HG03103 (cell line): ENCODE measurements around the gene BCORL1.

Source experiments
- ATAC-seq: cut with Tn5 transposase; IDR thresholded peaks from one replicate; pipeline ENCODE4 v1.9.1; 2021; ENCODE audit warnings: low read depth; ENCODE audit not compliant: unreplicated experiment

The BCORL1 gene

DNA sequence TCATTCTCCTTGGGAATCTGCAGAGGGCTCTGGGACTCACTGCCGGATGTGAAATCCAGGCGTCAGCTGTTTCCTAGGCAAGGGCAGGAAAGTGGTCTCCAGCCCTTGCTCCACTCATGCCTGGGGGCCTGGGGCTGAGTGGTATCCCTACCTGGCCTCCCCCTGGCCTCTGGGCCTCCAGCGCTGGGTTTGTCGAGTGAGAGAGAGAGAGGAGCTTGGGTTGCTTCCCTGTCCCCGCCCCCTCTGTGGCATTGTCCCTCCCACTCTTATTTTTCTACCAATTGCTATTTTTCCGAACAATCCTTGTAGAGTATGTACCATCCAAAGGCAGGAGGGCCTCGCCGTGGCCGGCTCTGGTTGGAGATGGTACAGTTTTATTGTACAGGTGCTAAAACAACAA lies 74.8 kb downstream of the BCORL1 start:
- no peak for ATAC-seq

DNA sequence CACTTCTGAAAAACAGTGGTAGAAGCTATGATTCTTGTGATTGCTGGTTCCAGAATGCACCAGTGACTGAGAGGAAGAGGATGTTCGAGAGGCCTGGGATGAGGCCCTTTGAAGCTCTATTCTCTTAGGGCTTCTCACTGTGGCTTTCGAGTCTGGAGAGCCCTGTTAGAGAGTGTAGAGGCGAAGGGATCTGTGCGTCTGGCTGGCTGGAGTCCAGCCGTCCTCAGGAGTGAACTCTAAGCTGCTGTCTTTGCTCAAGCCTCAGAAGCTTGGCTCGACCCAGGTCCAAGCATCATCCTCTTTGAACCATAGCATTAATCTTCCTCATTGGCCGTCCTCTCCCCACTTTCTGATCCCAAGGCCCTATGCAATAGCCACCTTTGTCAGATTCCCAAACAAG lies 76.2 kb downstream of the BCORL1 start:
- ATAC-seq: no peak

DNA sequence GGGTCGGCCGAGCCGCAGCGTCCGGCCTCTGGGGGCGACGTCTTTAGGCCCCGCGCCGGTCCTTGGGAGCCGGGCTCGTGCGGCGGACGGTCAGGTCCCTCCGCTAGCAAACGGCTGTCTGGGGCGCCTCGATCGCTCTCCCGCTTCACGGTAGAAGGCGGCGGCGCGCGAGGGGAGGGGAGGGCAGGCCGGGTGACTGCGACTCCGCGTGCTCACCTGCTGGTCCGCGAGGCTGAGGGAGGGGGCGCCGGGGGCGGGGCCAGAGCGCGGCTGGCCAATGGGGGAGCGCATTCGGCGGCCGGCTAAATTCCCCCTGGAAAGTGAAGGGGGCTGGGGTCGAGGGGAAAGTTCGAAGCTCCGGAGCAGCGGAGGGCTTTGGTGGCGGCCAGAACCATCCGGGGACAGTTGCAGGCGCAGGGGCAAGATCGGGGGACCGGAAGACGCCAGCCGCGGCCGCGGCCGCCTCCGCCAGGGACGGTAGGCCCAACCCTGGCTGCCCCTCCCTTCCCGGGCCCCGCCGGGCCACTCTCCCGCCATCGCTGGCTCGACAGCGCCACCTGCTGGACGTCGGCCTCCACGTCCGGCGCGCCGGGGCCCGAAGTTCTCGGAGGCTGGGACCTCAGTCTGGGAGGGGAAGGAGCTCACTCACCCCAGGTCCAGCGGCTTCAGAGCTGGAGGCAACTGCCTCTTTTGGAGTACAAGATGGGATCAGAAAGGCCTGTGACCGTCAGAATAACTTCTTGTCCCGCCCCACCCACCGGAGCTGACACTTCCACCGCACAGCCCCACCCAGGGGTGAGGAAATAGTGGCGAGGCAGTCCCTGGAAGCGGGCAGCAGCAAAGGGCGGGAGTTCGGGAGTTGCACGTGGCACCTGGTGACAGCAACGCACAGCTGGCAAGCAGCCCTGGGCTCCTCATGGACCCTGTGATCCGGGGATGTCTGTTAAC lies 78.0 kb downstream of the BCORL1 start:
- ATAC-seq: peak; percentile 82

DNA sequence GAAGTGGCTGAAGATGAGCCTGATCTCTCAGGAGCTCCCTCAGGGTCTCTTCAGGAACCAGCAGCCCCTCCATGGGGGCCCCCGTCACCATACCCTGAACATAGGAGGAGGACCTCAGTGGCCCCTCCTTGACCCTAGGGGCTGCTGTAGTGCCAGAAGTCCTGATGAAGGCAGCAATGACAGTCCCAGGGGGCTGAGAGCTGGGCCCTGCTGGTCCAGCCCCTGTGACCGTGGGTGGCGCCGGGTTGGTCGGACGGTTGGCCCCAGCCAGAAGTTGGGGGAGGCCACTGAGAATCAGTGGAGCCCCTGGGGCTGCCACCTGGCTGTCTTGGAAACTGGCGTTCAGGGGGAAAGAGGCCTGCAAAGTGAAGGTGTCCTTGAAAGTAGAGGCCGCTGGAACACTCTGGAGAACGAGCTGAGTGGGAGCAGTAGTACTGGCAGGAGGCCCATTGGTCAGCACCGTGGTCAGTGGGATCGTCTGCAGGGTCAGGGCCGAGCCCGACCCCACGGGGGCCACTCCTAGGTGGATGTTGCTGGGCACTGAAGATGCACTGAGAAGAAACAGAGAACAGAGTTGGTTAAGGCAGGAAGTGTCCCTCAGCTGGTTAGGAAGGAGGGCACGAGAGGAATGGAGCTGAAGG lies 84.7 kb downstream of the BCORL1 start:
- ATAC-seq: no peak

- ATAC-seq: no peak
Observed at GRCh38 chrX:130071611-130072344, 89.3 kb downstream of the BCORL1 start.

DNA sequence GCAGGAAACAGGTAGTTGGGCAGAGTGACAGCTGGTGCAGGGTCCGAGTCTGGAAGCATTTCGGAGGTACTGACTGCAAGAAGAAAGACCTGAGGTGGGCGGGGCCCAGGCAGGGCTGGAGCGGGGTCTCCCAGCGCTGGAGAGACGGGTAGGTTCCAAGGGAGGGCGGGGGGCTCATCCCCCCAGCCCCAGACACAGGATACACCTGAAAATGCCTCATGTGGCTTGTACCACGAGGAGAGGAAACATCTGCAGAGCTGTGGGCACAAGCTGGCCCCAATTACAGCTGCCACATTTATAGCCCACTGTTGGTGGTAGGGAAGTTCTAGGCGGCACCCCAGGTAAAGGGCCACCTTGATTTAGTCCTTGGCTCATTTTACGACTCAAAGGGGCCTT lies 89.9 kb downstream of the BCORL1 start:
- ATAC-seq: no peak

DNA sequence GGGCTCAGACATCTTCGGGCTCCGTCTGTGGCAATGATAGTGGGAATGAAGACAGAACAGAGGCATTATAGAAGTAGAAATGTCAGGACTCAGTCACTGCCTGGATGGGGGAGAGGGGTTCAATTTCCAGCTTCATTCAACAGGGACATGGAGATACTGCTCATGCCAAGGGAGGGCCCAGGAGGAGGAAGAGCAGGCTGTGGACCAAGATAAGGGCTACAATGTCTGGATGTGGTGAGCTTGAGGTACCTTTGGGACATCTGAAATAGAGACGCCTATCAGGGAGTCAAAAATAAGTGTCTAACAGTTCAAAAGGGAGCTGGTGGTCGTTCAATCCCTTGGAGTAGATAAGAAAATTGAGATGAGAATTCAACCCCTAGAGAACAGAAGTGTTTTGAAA lies 93.3 kb downstream of the BCORL1 start:
- no peak for ATAC-seq

GRCh38 chrX:130079824-130080406 lies 97.5 kb downstream of the BCORL1 start:
- no peak for ATAC-seq

DNA sequence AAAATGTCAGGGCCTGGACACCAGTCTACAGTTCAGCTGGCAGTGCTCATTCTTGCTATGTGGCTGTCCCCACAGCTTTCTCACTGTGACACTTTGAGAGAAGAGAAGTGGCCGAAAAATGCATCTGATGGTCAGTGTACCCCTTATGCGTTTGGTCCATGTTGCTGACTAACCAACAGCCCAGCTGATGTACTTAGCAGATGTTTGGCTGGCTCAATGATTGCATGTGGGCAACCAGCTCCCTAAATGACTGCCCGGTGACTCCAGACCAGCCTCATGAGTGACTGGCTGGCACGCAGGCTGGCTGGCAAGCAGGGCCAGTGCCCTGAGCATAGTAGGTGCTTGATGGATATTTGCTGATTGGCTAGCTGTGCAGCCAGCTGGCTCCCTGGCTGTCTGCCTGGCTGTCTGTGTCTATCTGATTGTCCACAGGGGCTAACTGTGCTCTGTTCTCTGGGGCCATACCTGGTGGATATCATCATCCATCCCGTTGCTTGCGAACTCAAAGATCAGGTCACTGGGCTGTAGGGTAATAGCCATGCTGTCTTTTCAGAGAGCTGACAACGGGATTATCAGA lies 98.4 kb downstream of the BCORL1 start:
- ATAC-seq: no peak

DNA sequence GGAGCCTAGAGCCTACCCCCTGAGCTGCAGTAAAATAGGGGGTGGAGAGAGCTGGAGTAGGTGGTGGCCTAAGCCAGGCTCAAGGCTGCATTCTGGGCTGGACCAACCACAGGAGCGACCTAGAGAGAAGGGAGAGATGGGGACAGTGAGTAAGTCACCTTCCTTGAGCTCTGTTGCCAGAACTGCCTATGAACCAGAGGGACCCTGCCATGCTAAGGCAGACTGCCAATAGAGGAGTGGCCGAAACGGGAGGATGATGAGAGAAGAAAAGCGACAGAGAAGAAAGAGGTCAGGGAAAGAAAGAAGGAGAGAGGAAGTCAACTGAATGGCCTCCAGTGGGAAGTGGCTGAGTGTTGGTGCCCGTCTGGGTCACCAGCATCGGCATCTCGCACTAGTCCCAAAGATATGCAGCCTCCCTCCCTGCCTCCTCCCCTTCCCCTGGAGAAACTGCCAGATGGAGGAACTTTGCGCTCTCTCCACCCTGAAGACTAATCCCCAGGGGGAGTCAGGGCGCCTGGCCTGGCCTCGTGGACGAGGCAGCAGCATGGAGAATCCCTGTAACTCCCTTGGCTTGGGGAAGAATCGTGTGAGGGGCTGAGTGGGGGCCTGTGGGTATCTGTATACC lies 99.1 kb downstream of the BCORL1 start:
- no peak for ATAC-seq

GRCh38 chrX:130082244-130083106 lies 100.0 kb downstream of the BCORL1 start:
- peak; percentile 40 for ATAC-seq

- ATAC-seq: no peak
Observed at GRCh38 chrX:130083107-130083490, 100.7 kb downstream of the BCORL1 start.

DNA sequence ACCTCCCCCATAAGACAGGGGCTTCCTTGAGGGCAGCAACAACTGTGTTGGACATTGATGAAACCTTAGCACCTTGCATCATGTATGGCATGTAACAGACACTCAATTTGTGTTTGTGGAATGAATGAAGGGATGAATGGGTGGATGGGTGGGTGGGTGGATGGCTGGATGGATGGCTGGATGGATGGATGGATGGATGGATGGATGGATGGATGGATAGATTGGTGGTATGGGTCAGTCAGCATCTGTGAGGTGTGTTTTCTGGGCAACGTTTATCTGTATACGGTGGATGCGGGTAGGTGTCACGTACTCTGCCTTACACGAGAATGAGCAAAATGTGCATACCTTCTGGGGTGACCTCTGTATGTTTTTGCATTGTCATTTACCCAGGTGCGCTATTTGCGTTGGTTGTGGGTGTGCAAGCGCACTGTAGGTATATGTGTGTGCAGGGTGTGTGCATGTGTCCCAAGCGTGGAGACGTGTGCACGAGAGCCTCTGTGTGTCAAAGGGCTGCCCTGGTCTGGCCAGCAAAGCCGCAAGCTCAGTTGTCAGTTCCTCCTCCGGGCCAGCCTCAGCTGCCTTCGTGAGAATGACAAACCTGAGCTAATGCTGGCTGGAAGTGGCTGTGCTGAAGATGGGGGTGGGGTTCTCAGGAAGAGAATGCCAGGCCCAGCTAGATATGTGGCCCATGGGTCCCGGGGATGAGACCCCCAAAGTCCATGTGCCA lies 101.4 kb downstream of the BCORL1 start:
- ATAC-seq: no peak

GRCh38 chrX:130084631-130085237 lies 102.3 kb downstream of the BCORL1 start:
- ATAC-seq: peak; percentile 32

- no peak for ATAC-seq
Observed at GRCh38 chrX:130085551-130086446, 103.4 kb downstream of the BCORL1 start.

GRCh38 chrX:130086447-130087206 lies 104.2 kb downstream of the BCORL1 start:
- no peak for ATAC-seq
